Caco-2 (cell line): Measurements from ENCODE around the gene SPATA17. TPM values are rescaled to one million over a fixed set of nuclear protein-coding genes. Genes with fewer than 3 reads are reported as not detected.

Experiments
- BruUV-seq: library from RNA; stranded (reverse); fragments of 400-500 nt; replicated peaks from 2 replicates; lab custom pipeline; 2021; lab: Mats Ljungman, UMichigan
- CTCF ChIA-PET: fragments of 300-600 bp; sonication (Branson Sonifier 250); formaldehyde crosslinking; loops from one replicate; lab custom pipeline; 2022; ENCODE audit warnings: antibody characterized with exemption; lab: Charles Lee
- POLR2A ChIA-PET: fragments of 300-600 bp; sonication (Branson Sonifier 250); formaldehyde crosslinking; loops from one replicate; lab custom pipeline; 2022; ENCODE audit warnings: antibody characterized with exemption; lab: Charles Lee
- DNase-seq, 2 experiments: peaks; one replicate each; pipeline versions ENCODE4 v3.0.0 to v3.0.0-alpha.2; 2020 to 2022
- H3K27me3 ChIP-seq: replicated peaks from 2 replicates; pipeline ENCODE4 v1.6.0; 2011; ENCODE audit warnings: low read length; ENCODE audit not compliant: control insufficient read depth, insufficient read depth
- H3K36me3 ChIP-seq: 2 replicates; pipeline ENCODE4 v1.5.1; 2011; ENCODE audit warnings: low read length; ENCODE audit not compliant: control insufficient read depth, insufficient read depth
- H3K4me1 ChIP-seq: fragments of 250-450 bp; sonication (Bioruptor Pico); 2 replicates; pipeline ENCODE4 v1.5.1; 2020; ENCODE audit warnings: mild to moderate bottlenecking
- H3K4me3 ChIP-seq: 2 replicates; pipeline ENCODE4 v1.5.1; 2011; ENCODE audit warnings: low read depth, mild to moderate bottlenecking, control low read depth, low read length
- H3K9me3 ChIP-seq: fragments of 250-450 bp; sonication (Bioruptor Pico); 2 replicates; pipeline ENCODE4 v1.5.1; 2020; ENCODE audit warnings: mild to moderate bottlenecking, moderate library complexity
- H3K27ac Mint-ChIP-seq: one replicate; pipeline ENCODE4 v1.8.0; 2022; ENCODE audit warnings: mixed read lengths; ENCODE audit not compliant: unreplicated experiment
- H3K27me3 Mint-ChIP-seq: one replicate; pipeline ENCODE4 v1.8.0; 2022; ENCODE audit warnings: mixed read lengths; ENCODE audit not compliant: insufficient read depth, unreplicated experiment
- H3K36me3 Mint-ChIP-seq: one replicate; pipeline ENCODE4 v1.8.0; 2022; ENCODE audit warnings: mild to moderate bottlenecking, mixed read lengths; ENCODE audit not compliant: insufficient read depth, unreplicated experiment
- H3K4me1 Mint-ChIP-seq: one replicate; pipeline ENCODE4 v1.8.0; 2022; ENCODE audit warnings: low read depth, mixed read lengths; ENCODE audit not compliant: unreplicated experiment
- H3K4me3 Mint-ChIP-seq: one replicate; pipeline ENCODE4 v1.8.0; 2022; ENCODE audit warnings: mild to moderate bottlenecking, moderate library complexity, mixed read lengths; ENCODE audit not compliant: unreplicated experiment
- H3K9me3 Mint-ChIP-seq: one replicate; pipeline ENCODE4 v1.8.0; 2022; ENCODE audit warnings: mixed read lengths; ENCODE audit not compliant: unreplicated experiment
- CTCF ChIP-seq, 2 experiments: fragments of 200-600 bp in 1 of 2; IDR thresholded peaks; 1 replicate in 1 of 2; 2 replicates in 1 of 2; pipeline versions ENCODE4 v1.5.1 to v1.8.0; 2011 to 2022; ENCODE audit warnings: antibody characterized with exemption in 1 of 2, control low read depth in 1 of 2, inconsistent platforms in 1 of 2, low read depth in 1 of 2, low read length in 1 of 2, mild to moderate bottlenecking in 1 of 2, moderate library complexity in 1 of 2; ENCODE audit not compliant: insufficient read depth in 1 of 2, severe bottlenecking in 1 of 2, unreplicated experiment in 1 of 2
- intact Hi-C: fragments of 100-400 bp; cut with micrococcal nuclease; formaldehyde crosslinking; loops from one replicate; pipeline ENCODE4 v1.10.0; 2022; ENCODE audit not compliant: unreplicated experiment
- total RNA-seq: library from RNA; stranded (reverse); gene quantifications from 2 replicates; pipeline ENCODE4 v1.2.3, GENCODE V29; 2022

Gene SPATA17
- total RNA-seq, 1 experiment from 2014 or later: 1.1 TPM

GRCh38 chr1:217876896-217877295 is 245.8 kb downstream of the SPATA17 start:
- no peak for TF ChIP-seq CTCF (IDR thresholded peaks at IDR 0.05; ENCODE audit: insufficient read depth in 1 of 2, low read depth in 1 of 2, low read length in 1 of 2, severe bottlenecking in 1 of 2, unreplicated experiment in 1 of 2)
- H3K27me3 Mint-ChIP-seq: peaks cover 16% of the 10 kb centered on the region

GRCh38 chr1:217881131-217881543 is 250.0 kb downstream of the SPATA17 start:
- Histone ChIP-seq H3K36me3 (no peaks in the 10 kb centered on the region), H3K9me3 (no peaks in the 10 kb centered on the region), H3K4me3 (no peak overlapping the region), H3K27me3 (no peaks in the 10 kb centered on the region), H3K4me1 (no peaks in the 10 kb centered on the region)
- Mint-ChIP-seq H3K4me1 (no peaks in the 10 kb centered on the region), H3K36me3 (no peaks in the 10 kb centered on the region), H3K9me3 (no peaks in the 10 kb centered on the region), H3K27ac (no peak overlapping the region), H3K4me3 (no peak overlapping the region), H3K27me3 (peaks cover 6% of the 10 kb centered on the region)
- POLR2A ChIA-PET: no interaction called here
- CTCF ChIA-PET: no interaction called here
- DNase-seq: no peak
- BruUV-seq: no TSS peak
- no peak for TF ChIP-seq CTCF (IDR thresholded peaks at IDR 0.05; ENCODE audit: insufficient read depth in 1 of 2, low read depth in 1 of 2, low read length in 1 of 2, severe bottlenecking in 1 of 2, unreplicated experiment in 1 of 2)
- intact Hi-C loops: no loop called here

More at GRCh38 chr1:217876896-217877295, 245.8 kb downstream of the SPATA17 start:
- H3K9me3 Mint-ChIP-seq: no peaks in the 10 kb centered on the region
- no peaks in the 10 kb centered on the region for H3K36me3 Mint-ChIP-seq
- no peaks in the 10 kb centered on the region; the same call in 1 of the 2 replicates for H3K27me3 ChIP-seq
- H3K4me1 ChIP-seq: no peaks in the 10 kb centered on the region
- H3K4me3 ChIP-seq: no peak overlapping the region
- CTCF ChIA-PET: no interaction called here
- H3K36me3 ChIP-seq: no peaks in the 10 kb centered on the region
- no peak overlapping the region for H3K27ac Mint-ChIP-seq
- intact Hi-C loops: no loop called here
- POLR2A ChIA-PET: no interaction called here
- DNase-seq: no peak
- no peak overlapping the region for H3K4me3 Mint-ChIP-seq
- no TSS peak for BruUV-seq
- no peaks in the 10 kb centered on the region for H3K9me3 ChIP-seq
- no peaks in the 10 kb centered on the region for H3K4me1 Mint-ChIP-seq

GRCh38 chr1:217881607-217882332 is 250.6 kb downstream of the SPATA17 start:
- no TSS peak for BruUV-seq

More at GRCh38 chr1:217881607-217882332, 250.6 kb downstream of the SPATA17 start:
- Histone ChIP-seq H3K27me3 (no peaks in the 10 kb centered on the region), H3K36me3 (no peaks in the 10 kb centered on the region), H3K4me3 (no peak overlapping the region), H3K4me1 (no peaks in the 10 kb centered on the region), H3K9me3 (no peaks in the 10 kb centered on the region)
- Mint-ChIP-seq H3K36me3 (no peaks in the 10 kb centered on the region), H3K4me1 (no peaks in the 10 kb centered on the region), H3K27ac (no peak overlapping the region), H3K9me3 (no peaks in the 10 kb centered on the region), H3K27me3 (peaks cover 6% of the 10 kb centered on the region), H3K4me3 (no peak overlapping the region)
- DNase-seq: no peak
- intact Hi-C loops: no loop called here
- ChIA-PET POLR2A (no interaction called here), CTCF (no interaction called here)
- no peak for TF ChIP-seq CTCF (IDR thresholded peaks at IDR 0.05; ENCODE audit: insufficient read depth in 1 of 2, low read depth in 1 of 2, low read length in 1 of 2, severe bottlenecking in 1 of 2, unreplicated experiment in 1 of 2)
